GM18520 (cell line): ENCODE data around the gene USP3.
"Not testable (repeated sequence)": the region's sequence is repeated elsewhere in the genome, so short reads cannot be mapped to it uniquely, and the experiment has no call there.

Experiments used
- ATAC-seq: cut with Tn5 transposase; IDR thresholded peaks from one replicate; pipeline ENCODE4 v1.9.1; 2021; ENCODE audit not compliant: unreplicated experiment

USP3 gene

GRCh38 chr15:63604281-63604680 lies 99.9 kb downstream of the USP3 start:
- no peak for ATAC-seq

- ATAC-seq: no peak
Observed at GRCh38 chr15:63605036-63605435, 100.6 kb downstream of the USP3 start.

- ATAC-seq: no peak
Observed at GRCh38 chr15:63605816-63606215, 101.4 kb downstream of the USP3 start.

- ATAC-seq: no peak
Observed at GRCh38 chr15:63606308-63606707, 101.9 kb downstream of the USP3 start.

GRCh38 chr15:63608989-63609388 lies 104.6 kb downstream of the USP3 start:
- no peak for ATAC-seq

GRCh38 chr15:63609448-63609847 lies 105.1 kb downstream of the USP3 start:
- no peak for ATAC-seq

GRCh38 chr15:63610209-63610841 lies 105.9 kb downstream of the USP3 start:
- ATAC-seq: no peak

- ATAC-seq: no peak
Observed at GRCh38 chr15:63611177-63611576, 106.8 kb downstream of the USP3 start.

GRCh38 chr15:63612300-63612699 lies 107.9 kb downstream of the USP3 start:
- ATAC-seq: no peak

GRCh38 chr15:63615935-63616334 lies 111.5 kb downstream of the USP3 start:
- no peak for ATAC-seq

GRCh38 chr15:63617147-63617546 lies 112.8 kb downstream of the USP3 start:
- not testable (repeated sequence) for ATAC-seq

- not testable (repeated sequence) for ATAC-seq
Observed at GRCh38 chr15:63617627-63618026, 113.2 kb downstream of the USP3 start.

- ATAC-seq: not testable (repeated sequence)
Observed at GRCh38 chr15:63620760-63621159, 116.4 kb downstream of the USP3 start.

- no peak for ATAC-seq
Observed at GRCh38 chr15:63623232-63623969, 119.0 kb downstream of the USP3 start.

- ATAC-seq: no peak
Observed at GRCh38 chr15:63626955-63627354, 122.6 kb downstream of the USP3 start.

GRCh38 chr15:63628123-63628822 lies 123.9 kb downstream of the USP3 start:
- no peak for ATAC-seq

GRCh38 chr15:63630036-63630751 lies 125.8 kb downstream of the USP3 start:
- ATAC-seq: no peak

GRCh38 chr15:63633312-63633711 lies 128.9 kb downstream of the USP3 start:
- no peak for ATAC-seq

- no peak for ATAC-seq
Observed at GRCh38 chr15:63634154-63634553, 129.8 kb downstream of the USP3 start.

GRCh38 chr15:63636518-63637061 lies 132.2 kb downstream of the USP3 start:
- ATAC-seq: no peak

GRCh38 chr15:63638839-63639238 lies 134.4 kb downstream of the USP3 start:
- ATAC-seq: no peak
